Cardiac muscle cell (in vitro differentiated cells and primary cell): Measurements from ENCODE around the gene DZIP1. TPM values are rescaled to one million over a fixed set of nuclear protein-coding genes. Genes with fewer than 3 reads are reported as not detected.

Source experiments
- DNase-seq, 2 donors: peaks; one replicate each; pipeline versions ENCODE4 v3.0.0 to v3.0.0-alpha.2; 2010 to 2017; ENCODE audit warnings: low read depth in 1 of 2, low spot score in 1 of 2
- H3K27ac ChIP-seq: fragments of 200-600 bp; sonication (generic); 2 replicates; pipeline ENCODE4 v1.5.1; 2016
- H3K27me3 ChIP-seq: fragments of 200-600 bp; sonication (generic); 2 replicates; pipeline ENCODE4 v1.6.0; 2016; ENCODE audit warnings: control low read depth
- H3K36me3 ChIP-seq: fragments of 200-600 bp; sonication (generic); 2 replicates; pipeline ENCODE4 v1.5.1; 2016; ENCODE audit warnings: control low read depth
- H3K4me1 ChIP-seq: fragments of 200-600 bp; sonication (generic); 2 replicates; pipeline ENCODE4 v1.8.1; 2017; ENCODE audit warnings: low read depth, mild to moderate bottlenecking, mixed run types
- H3K4me3 ChIP-seq: fragments of 200-600 bp; sonication (generic); 2 replicates; pipeline ENCODE4 v1.5.1; 2016; ENCODE audit warnings: mild to moderate bottlenecking
- H3K9me3 ChIP-seq: fragments of 200-600 bp; sonication (generic); 2 replicates; pipeline ENCODE4 v1.5.1; 2017; ENCODE audit warnings: low read depth, mild to moderate bottlenecking, control low read depth
- polyA plus RNA-seq: library from polyadenylated mRNA; unstranded; fragments of >200 nt; fragmentation: Nextera tagmentation; extraction: Ambion mirVana; gene quantifications from 2 replicates; pipeline ENCODE4 v1.2.1, GENCODE V29; 2016
- total RNA-seq: library from RNA; depleted of rRNA; stranded (reverse); fragments of >200 nt; gene quantifications from 2 replicates; pipeline ENCODE4 v1.2.3, GENCODE V29; 2016
- TF ChIP-seq, protein P1 (sequence below): IDR thresholded peaks from 2 replicates; pipeline ENCODE4 v1.5.1; 2012; ENCODE audit warnings: low read depth, mild to moderate bottlenecking, low read length

The DZIP1 gene
- total and polyA plus RNA-seq, 2 experiments from 2014 or later, result 6.4 to 47.2 TPM

DNA sequence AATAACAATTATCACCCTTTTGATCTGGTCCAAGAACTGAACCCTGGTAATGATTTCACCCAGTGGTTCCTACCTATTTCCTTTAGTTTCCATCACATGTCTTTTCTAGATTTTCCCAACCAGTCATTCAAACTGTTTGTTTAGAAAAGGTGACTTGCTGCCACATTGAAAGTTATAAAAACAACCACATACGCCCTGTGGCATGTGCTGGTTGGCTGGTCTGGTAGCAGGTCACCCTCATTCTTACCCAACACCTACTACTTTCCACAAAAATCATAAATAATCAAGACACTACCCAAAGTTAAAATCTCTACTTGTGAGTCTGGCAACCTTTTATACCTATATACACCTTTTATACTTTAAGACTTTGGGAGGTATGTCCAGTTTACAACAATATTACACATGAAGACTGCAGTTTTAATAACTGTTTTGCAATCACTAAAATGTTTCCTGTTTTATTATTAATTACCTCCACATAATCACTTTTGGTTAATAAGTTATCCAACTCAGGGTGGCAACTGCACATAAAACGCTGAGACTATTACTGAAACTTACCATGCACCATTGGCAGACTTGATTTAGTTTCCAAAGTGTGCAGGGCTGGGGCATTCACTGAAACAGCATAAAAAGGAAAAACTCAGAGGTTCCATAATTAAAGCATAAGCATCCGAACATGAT lies 38.9 kb downstream of the DZIP1 start:
- peaks cover 18% of the 10 kb centered on the region for H3K4me1 ChIP-seq
- H3K9me3 ChIP-seq, result no peaks in the 10 kb centered on the region
- no peak for DNase-seq
- no peak overlapping the region for H3K4me3 ChIP-seq
- H3K27ac ChIP-seq, result no peak overlapping the region
- TF ChIP-seq, protein P1, sequence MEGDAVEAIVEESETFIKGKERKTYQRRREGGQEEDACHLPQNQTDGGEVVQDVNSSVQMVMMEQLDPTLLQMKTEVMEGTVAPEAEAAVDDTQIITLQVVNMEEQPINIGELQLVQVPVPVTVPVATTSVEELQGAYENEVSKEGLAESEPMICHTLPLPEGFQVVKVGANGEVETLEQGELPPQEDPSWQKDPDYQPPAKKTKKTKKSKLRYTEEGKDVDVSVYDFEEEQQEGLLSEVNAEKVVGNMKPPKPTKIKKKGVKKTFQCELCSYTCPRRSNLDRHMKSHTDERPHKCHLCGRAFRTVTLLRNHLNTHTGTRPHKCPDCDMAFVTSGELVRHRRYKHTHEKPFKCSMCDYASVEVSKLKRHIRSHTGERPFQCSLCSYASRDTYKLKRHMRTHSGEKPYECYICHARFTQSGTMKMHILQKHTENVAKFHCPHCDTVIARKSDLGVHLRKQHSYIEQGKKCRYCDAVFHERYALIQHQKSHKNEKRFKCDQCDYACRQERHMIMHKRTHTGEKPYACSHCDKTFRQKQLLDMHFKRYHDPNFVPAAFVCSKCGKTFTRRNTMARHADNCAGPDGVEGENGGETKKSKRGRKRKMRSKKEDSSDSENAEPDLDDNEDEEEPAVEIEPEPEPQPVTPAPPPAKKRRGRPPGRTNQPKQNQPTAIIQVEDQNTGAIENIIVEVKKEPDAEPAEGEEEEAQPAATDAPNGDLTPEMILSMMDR, result no peak
- H3K36me3 ChIP-seq, result peaks cover 10% of the 10 kb centered on the region
- H3K27me3 ChIP-seq, result no peaks in the 10 kb centered on the region

GRCh38 chr13:95604556-95604915 lies 40.0 kb downstream of the DZIP1 start:
- no peak overlapping the region for H3K4me3 ChIP-seq
- peaks cover 7% of the 10 kb centered on the region for H3K36me3 ChIP-seq
- no peaks in the 10 kb centered on the region for H3K9me3 ChIP-seq
- no peaks in the 10 kb centered on the region for H3K27me3 ChIP-seq
- no peak for DNase-seq
- TF ChIP-seq, protein P1, result no peak
- no peak overlapping the region for H3K27ac ChIP-seq
- peaks cover 15% of the 10 kb centered on the region for H3K4me1 ChIP-seq

- H3K27ac ChIP-seq, result no peak overlapping the region
- H3K9me3 ChIP-seq, result no peaks in the 10 kb centered on the region
- H3K27me3 ChIP-seq, result no peaks in the 10 kb centered on the region
- H3K4me1 ChIP-seq, result peaks cover 10% of the 10 kb centered on the region
- peak in 1 of 2 donors; percentile 59 for DNase-seq
- peaks cover 12% of the 10 kb centered on the region for H3K36me3 ChIP-seq
- H3K4me3 ChIP-seq, result no peak overlapping the region
- TF ChIP-seq, protein P1, result no peak
Observed at GRCh38 chr13:95603887-95604555, 40.5 kb downstream of the DZIP1 start.

- no peaks in the 10 kb centered on the region for H3K27me3 ChIP-seq
- DNase-seq, result no peak
- H3K4me1 ChIP-seq, result no peaks in the 10 kb centered on the region
- H3K27ac ChIP-seq, result no peak overlapping the region
- H3K9me3 ChIP-seq, result no peaks in the 10 kb centered on the region
- TF ChIP-seq, protein P1, result no peak
- H3K4me3 ChIP-seq, result no peak overlapping the region
- peaks cover 19% of the 10 kb centered on the region for H3K36me3 ChIP-seq
Observed at GRCh38 chr13:95601906-95602305, 42.6 kb downstream of the DZIP1 start.

DNA sequence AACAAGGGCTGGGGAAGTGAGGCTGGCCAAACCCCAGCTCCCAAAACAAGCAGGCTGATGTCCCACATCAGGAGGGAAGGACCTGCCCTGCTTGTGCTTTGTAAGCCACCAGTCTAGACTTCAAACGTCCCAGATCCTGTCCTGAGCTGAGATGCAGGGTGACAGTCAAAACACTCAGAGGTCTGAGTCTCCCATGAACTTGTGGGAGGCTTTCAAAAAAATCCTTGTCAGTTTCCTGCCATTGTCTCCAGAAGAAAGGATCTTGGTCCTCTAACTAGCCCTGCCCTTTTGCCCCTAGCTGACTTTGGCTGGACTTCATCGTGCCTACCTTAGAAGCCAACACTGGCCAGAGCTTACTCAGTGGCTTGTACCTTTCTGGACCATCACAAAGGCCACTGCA lies 43.3 kb downstream of the DZIP1 start:
- Histone ChIP-seq H3K36me3 (peaks cover 19% of the 10 kb centered on the region), H3K27ac (no peak overlapping the region), H3K27me3 (no peaks in the 10 kb centered on the region), H3K4me3 (no peak overlapping the region), H3K4me1 (no peaks in the 10 kb centered on the region), H3K9me3 (no peaks in the 10 kb centered on the region)
- TF ChIP-seq, protein P1, result no peak
- no peak for DNase-seq
